WTC11 (cell line): ENCODE results near the gene ZFP36L1.

Experiments used
- CTCF ChIP-seq: fragments of 200-600 bp; IDR thresholded peaks from 2 replicates; pipeline ENCODE4 v1.8.0; 2022; ENCODE audit warnings: antibody characterized with exemption
- PRDM15 ChIP-seq: sonication (generic); formaldehyde crosslinking; IDR thresholded peaks from 2 replicates; pipeline ENCODE4 v1.8.0; 2022; ENCODE audit warnings: missing genetic modification reagents

DNA sequence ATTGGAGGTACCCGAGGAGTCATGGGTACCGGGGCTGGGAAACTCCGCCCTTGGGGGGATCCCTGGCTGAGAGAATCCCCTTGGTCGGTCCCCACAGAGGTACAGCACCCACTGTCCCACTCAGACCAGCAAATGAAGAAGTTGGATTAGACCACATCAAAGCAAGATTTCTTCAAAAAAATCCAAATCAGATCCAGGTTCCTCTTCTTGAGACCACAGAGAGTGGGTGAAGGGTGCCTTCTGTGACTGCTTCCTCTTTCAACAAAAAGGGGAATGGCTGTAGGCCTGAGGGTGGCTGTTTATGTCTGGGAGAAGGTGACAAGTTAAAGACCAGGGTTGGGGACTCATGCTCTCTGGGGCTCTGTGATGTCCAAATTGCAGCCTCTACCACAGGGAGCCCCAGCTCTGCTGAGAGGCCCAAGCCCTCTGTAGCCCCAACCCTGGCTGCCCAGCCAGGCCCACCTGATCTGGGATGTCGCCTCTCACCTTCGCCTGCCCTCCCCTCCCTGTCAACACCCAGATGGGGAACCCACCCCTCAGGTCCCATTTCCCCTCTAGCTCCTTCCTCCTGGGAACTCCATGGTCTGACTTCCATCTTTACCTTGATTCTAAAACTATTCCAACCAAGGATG lies 50.9 kb downstream of the ZFP36L1 start:
- TF ChIP-seq CTCF: no peak
- no peak for TF ChIP-seq PRDM15 (CRISPR knock-in tag)
